Endodermal cell (in vitro differentiated cells): ENCODE results near the gene AMER3. TPM values are rescaled to one million over a fixed set of nuclear protein-coding genes. Genes with fewer than 3 reads are reported as not detected.
A peak's percentile ranks its signal among the peaks of the same experiment; 100 is the strongest.

Source experiments
- DNase-seq: peaks from one replicate; pipeline ENCODE4 v3.0.0-alpha.2; 2017
- H3K27ac ChIP-seq: 2 replicates; pipeline ENCODE4 v1.5.1; 2013; ENCODE audit warnings: mild to moderate bottlenecking, low read depth, low read length, moderate library complexity
- H3K27me3 ChIP-seq: 2 replicates; pipeline ENCODE4 v1.6.1; 2013; ENCODE audit warnings: mild to moderate bottlenecking, low read length, moderate library complexity; ENCODE audit not compliant: insufficient read depth, control insufficient read depth, poor library complexity, severe bottlenecking
- H3K36me3 ChIP-seq: 2 replicates; pipeline ENCODE4 v1.7.0; 2013; ENCODE audit warnings: mild to moderate bottlenecking, low read length, moderate library complexity; ENCODE audit not compliant: control insufficient read depth, insufficient read depth
- H3K4me1 ChIP-seq: one replicate; pipeline ENCODE4 v1.7.0; 2013; ENCODE audit warnings: low read length; ENCODE audit not compliant: control insufficient read depth, insufficient read depth
- H3K4me3 ChIP-seq: 2 replicates; pipeline ENCODE4 v1.5.1; 2013; ENCODE audit warnings: mild to moderate bottlenecking, low read length, moderate library complexity
- H3K9ac ChIP-seq: 2 replicates; pipeline ENCODE4 v1.6.1; 2013; ENCODE audit warnings: mild to moderate bottlenecking, low read length, moderate library complexity; ENCODE audit not compliant: poor library complexity, severe bottlenecking; ENCODE audit errors: extremely low read depth
- H3K9me3 ChIP-seq: 2 replicates; pipeline ENCODE4 v1.6.1; 2013; ENCODE audit warnings: mild to moderate bottlenecking, low read length, moderate library complexity; ENCODE audit not compliant: control insufficient read depth
- H3K27ac Mint-ChIP-seq: 2 replicates; pipeline ENCODE4 v1.8.0; 2020; ENCODE audit warnings: mixed read lengths
- H3K27me3 Mint-ChIP-seq: 2 replicates; pipeline ENCODE4 v1.8.0; 2021; ENCODE audit warnings: mild to moderate bottlenecking, mixed read lengths; ENCODE audit not compliant: insufficient read depth
- H3K36me3 Mint-ChIP-seq: 2 replicates; pipeline ENCODE4 v1.8.0; 2020; ENCODE audit warnings: low read depth, mixed read lengths
- H3K4me1 Mint-ChIP-seq: 2 replicates; pipeline ENCODE4 v1.8.0; 2020; ENCODE audit warnings: mixed read lengths
- H3K4me3 Mint-ChIP-seq: 2 replicates; pipeline ENCODE4 v1.8.0; 2020; ENCODE audit warnings: mild to moderate bottlenecking, moderate library complexity, mixed read lengths
- H3K9me3 Mint-ChIP-seq: 2 replicates; pipeline ENCODE4 v1.8.0; 2020; ENCODE audit warnings: mild to moderate bottlenecking, mixed read lengths
- CTCF ChIP-seq: fragments of 200-600 bp; sonication (generic); conservative IDR thresholded peaks from 2 replicates; pipeline ENCODE4 v1.5.0; 2021; ENCODE audit warnings: antibody characterized with exemption, mild to moderate bottlenecking
- WGBS, 2 experiments: methylation state at CpG; one replicate each; pipeline versions ENCODE4 v1.1.5 to v1.1.7; 2013; ENCODE audit warnings: missing lambda C conversion rate in 2 of 2, mixed read lengths in 1 of 2; ENCODE audit not compliant: insufficient coverage in 1 of 2, insufficient read length in 1 of 2; 5-methylcytosine and 5-hydroxymethylcytosine counted together
- total RNA-seq, 2 donors: library from RNA; stranded (reverse); fragmentation: NEBNext Ultra II Directional in 1 of 2; extraction: Animal tissue kit (Norgen Biotek cat#: 25700) in 1 of 2; gene quantifications; 2 replicates in 1 of 2; 3 replicates in 1 of 2; pipeline ENCODE4 v1.2.1, GENCODE V29; 2021

The AMER3 gene
- total RNA-seq, 2 donors from 2014 or later, result 0.91 to 2.3 TPM

- Histone ChIP-seq H3K36me3 (no peaks in the 10 kb centered on the region), H3K9ac (no peak overlapping the region), H3K4me3 (no peak overlapping the region), H3K9me3 (no peaks in the 10 kb centered on the region), H3K27me3 (peaks cover 7% of the 10 kb centered on the region), H3K4me1 (peaks cover 3% of the 10 kb centered on the region), H3K27ac (no peak overlapping the region)
- H3K36me3 Mint-ChIP-seq, result no peaks in the 10 kb centered on the region
- H3K4me3 Mint-ChIP-seq, result no peak overlapping the region
- no peak for DNase-seq
- peaks cover 16% of the 10 kb centered on the region for H3K4me1 Mint-ChIP-seq
- H3K27me3 Mint-ChIP-seq, result peaks cover 6% of the 10 kb centered on the region
- no peak overlapping the region for H3K27ac Mint-ChIP-seq
- WGBS, 2 experiments, result 85 to 90% methylated on average over 6 of the region's 6 CpGs
- no peaks in the 10 kb centered on the region for H3K9me3 Mint-ChIP-seq
- no peak for TF ChIP-seq CTCF
These were observed 5.7 kb upstream of the AMER3 start for GRCh38 chr2:130749641-130750040.

DNA sequence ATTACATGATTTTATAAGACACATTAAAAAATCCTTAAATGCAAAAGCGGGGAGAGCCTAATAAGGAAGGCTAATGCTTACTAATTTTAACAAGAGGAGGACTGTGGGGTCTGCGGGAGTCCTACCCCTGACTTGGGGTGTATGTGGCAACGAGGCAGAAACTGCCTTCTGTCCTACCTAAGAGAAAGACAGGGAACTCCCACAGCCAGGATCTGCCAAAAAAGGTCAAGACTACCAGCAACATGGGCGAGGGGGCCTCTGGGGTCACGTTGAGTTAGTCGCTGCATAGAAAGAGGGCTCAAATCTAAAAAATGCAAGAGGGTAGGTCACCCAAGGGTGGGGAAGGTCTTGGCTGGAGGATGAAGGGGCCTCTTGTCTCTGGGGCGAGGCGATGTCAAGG is 529 bp upstream of the AMER3 start:
- DNase-seq, result no peak
- Mint-ChIP-seq H3K4me1 (peaks cover 14% of the 10 kb centered on the region), H3K4me3 (peak overlapping the region; percentile 82), H3K27ac (no peak overlapping the region), H3K9me3 (no peaks in the 10 kb centered on the region), H3K36me3 (no peaks in the 10 kb centered on the region), H3K27me3 (peaks cover 39% of the 10 kb centered on the region)
- Histone ChIP-seq H3K9me3 (no peaks in the 10 kb centered on the region), H3K27me3 (peaks cover 47% of the 10 kb centered on the region), H3K4me3 (peak overlapping the region; percentile 83), H3K9ac (no peak overlapping the region), H3K36me3 (no peaks in the 10 kb centered on the region), H3K4me1 (no peaks in the 10 kb centered on the region), H3K27ac (no peak overlapping the region)
- no peak for TF ChIP-seq CTCF
- WGBS, 2 experiments, result 65 to 70% methylated on average over 4 to 8 of the region's 8 CpGs

DNA sequence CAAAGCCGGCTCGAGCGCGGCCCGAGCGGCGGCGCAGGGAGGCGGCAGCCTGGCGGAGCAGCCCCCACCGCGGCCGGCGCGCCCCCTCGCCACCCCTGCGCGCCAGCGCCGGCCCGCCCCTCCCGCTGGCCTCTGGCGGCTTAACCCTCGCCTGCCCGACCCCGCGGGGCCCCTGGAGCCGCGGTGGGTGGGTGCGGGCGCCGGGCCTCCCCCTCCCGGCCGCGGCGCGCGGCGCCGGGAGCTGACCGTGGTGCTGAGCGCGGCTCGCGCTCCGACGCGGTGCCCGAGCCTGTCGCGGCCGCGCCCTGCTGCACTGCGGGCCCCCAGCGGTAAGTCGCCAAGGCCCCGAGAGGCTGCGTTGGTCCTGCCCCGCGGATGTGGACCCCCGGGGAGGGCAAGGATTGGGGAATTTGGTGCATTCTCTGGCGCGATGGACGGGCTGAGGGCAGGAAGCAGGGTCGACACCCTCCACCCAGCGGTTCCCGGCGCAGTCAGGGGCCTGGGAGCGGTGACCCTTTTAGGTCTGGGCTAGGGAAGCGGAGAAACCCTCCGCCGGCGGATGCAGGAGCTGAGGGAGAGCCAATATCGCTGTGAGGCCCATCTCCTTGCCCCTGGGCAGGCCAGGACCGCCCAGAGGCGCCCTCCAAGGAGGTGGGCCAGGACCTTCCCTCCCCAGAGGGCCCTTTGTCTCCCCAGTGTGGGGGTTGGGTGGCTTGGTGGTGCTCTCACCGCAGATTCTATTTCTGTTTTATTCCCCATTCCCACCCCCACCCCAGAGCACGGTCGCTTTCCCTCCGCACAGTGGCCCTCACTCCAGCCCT is 923 bp downstream of the AMER3 start:
- WGBS, 2 experiments, result 1 to 3% methylated on average over 7 to 80 of the region's 80 CpGs
- no peak for TF ChIP-seq CTCF
- H3K9me3 ChIP-seq, result no peaks in the 10 kb centered on the region
- H3K27ac ChIP-seq, result no peak overlapping the region
- Mint-ChIP-seq H3K4me1 (peaks cover 14% of the 10 kb centered on the region), H3K36me3 (no peaks in the 10 kb centered on the region), H3K27me3 (peaks cover 48% of the 10 kb centered on the region), H3K27ac (no peak overlapping the region), H3K9me3 (no peaks in the 10 kb centered on the region), H3K4me3 (peak overlapping the region; percentile 82)
- H3K4me1 ChIP-seq, result no peaks in the 10 kb centered on the region
- peak overlapping the region; percentile 83 for H3K4me3 ChIP-seq
- no peak overlapping the region for H3K9ac ChIP-seq
- H3K27me3 ChIP-seq, result peaks cover 47% of the 10 kb centered on the region
- DNase-seq, result peak; percentile 90
- H3K36me3 ChIP-seq, result no peaks in the 10 kb centered on the region
